Measurements from ENCODE around the gene CCDC167.

CCDC167 gene

DNA sequence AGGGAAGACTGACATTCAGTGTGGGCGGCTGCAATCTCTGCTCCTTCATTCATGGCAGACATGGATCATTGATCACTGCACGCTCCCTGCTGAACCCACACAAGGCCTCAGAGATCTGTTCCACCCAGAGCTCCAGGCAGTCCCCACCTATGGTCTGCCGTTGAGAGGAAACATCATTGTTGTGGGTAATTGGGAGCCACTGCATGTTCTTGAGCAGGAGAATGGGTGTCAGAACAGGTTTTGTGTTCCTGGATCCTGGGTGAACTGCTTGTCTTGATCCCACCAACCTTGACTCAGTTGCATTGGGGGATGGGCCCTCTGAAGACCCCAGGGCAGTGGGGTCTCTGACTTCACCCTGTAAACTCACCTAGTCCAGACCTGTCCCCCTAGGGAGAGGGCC is 23.1 kb upstream of the CCDC167 start:
- TF ChIP-seq GATA2 (IDR thresholded peaks at IDR 0.05; ENCODE audit: low read depth, low read length) (no peak), GATA3 (IDR thresholded peaks at IDR 0.05; ENCODE audit: low read depth, low read length) (no peak)

DNA sequence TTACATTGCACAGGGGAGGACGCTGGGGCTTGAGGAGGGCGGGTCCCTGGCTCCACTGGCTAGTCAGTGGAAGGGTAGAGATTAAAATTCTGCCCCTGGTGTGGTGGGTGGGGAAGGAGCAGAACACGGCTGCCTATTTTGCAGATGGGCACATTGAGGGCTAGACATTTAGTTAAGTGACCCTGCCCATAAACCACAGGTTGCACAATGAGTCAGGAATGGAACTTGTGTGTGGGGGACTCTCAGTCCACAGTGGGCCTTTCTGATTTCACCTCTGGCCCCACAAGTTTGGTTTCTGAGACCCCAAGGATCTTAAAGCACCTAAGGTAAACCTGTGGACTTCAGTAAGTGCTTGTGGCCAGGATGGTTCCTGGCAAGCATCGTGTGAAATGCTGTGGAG is 22.0 kb upstream of the CCDC167 start:
- no peak for TF ChIP-seq GATA2 (IDR thresholded peaks at IDR 0.05; ENCODE audit: low read depth, low read length)
- no peak for TF ChIP-seq GATA3 (IDR thresholded peaks at IDR 0.05; ENCODE audit: low read depth, low read length)

DNA sequence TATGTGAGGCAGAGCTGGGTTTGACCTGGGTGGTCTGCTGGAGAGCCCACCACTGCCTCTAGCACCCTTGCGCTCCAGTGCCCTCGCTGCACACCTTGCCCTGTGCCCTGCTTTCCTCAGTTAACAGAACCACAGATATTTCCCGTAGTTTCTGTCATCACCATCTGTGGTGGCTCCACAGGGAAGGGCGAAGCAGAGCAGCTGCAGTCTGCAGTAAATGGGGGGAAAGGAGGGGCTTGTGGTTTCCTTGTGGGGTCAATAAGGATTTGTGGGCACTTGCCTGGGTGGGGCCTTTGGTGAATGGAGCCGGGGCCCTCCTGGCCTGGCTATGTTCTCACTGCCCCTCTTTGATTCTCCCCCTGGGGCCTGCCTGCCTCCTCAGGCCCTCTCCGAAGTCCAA is 21.2 kb upstream of the CCDC167 start:
- TF ChIP-seq GATA2 (IDR thresholded peaks at IDR 0.05; ENCODE audit: low read depth, low read length) (no peak), GATA3 (IDR thresholded peaks at IDR 0.05; ENCODE audit: low read depth, low read length) (no peak)

DNA sequence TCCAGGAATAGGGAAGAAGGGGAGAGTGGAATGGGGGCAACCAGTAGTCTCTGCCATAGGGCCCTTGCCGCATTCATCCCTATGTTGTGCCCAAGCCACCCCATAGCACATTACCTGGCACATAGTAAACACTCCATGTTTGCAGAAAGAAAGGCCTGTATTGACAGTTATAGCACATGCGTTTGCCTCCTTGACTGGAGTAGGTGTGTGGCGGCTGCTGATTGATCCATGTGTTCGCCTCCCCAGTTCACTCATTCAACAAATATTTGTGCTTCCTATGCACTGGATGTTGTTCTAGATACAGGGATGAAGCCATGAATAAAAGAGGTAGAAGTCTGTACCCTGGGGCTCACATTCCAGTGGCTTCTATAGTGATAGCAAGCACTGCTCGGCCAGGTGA is 19.8 kb upstream of the CCDC167 start:
- TF ChIP-seq GATA3 (IDR thresholded peaks at IDR 0.05; ENCODE audit: low read depth, low read length), result no peak
- TF ChIP-seq GATA2 (IDR thresholded peaks at IDR 0.05; ENCODE audit: low read depth, low read length), result no peak

DNA sequence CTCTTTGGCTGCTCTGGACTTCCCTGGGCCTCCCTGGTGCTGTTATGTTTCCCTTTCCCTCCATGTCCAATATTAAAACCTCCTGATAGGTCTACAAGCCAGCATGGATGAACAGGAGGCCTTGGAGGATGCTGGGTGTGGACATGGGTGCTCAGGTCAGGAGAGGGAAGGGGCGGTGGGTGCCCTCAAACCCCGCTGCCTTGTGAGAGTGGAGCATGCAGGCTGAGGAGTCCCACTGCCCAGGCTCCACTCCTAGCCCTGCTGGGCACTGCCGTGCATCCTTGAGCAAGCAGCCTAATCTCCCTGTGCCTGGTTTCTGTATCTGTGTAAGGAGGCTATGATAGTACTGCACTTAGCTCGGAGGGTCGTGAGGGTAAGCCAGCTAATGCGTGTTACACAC is 18.4 kb upstream of the CCDC167 start:
- TF ChIP-seq GATA2 (IDR thresholded peaks at IDR 0.05; ENCODE audit: low read depth, low read length) (no peak), GATA3 (IDR thresholded peaks at IDR 0.05; ENCODE audit: low read depth, low read length) (no peak)

DNA sequence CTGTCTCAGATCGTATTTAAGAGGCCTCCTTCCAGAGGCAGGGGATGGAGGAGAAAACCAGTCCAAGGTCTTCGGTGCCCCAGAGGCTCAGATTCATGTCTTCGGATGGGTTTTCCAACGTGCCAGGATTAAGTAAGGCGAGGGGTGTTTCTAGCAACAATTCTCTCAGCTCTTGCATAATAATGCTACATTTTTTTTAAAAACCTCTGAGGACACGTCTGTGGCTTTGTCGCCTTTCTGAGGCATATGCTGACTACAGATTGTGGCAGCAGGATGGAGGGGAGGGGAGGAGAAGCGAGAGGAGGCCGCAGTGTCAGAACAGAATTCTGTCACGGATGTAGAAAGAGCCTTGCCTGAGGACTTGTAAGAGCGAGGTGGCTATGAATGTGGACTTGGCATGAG is 17.7 kb upstream of the CCDC167 start:
- TF ChIP-seq GATA3 (IDR thresholded peaks at IDR 0.05; ENCODE audit: low read depth, low read length), result no peak
- no peak for TF ChIP-seq GATA2 (IDR thresholded peaks at IDR 0.05; ENCODE audit: low read depth, low read length)

DNA sequence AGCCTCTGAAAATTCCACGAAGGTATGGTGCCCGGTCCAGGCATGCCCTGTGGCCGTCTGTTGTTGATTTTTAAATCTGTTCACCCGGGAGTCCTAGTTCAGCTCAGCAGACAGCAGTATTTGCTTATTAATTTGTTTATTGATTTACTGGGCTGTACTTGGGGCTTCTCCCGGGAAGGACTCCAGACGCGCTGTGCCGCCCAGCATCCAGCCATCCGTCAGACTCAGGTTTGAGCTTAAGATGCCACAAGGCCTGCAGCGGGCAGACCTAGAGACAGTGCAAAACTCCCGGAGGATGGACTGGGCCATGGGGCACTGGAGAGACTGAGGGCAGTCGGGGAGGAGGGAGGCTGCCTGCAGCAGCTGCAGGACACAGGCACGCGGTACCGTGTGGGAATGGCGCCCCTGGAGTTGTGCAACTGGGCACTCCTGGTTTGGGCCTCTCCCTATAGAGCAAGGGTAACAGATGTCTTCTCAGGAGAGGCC is 17.3 kb upstream of the CCDC167 start:
- no peak for TF ChIP-seq GATA3 (IDR thresholded peaks at IDR 0.05; ENCODE audit: low read depth, low read length)
- TF ChIP-seq GATA2 (IDR thresholded peaks at IDR 0.05; ENCODE audit: low read depth, low read length), result no peak

DNA sequence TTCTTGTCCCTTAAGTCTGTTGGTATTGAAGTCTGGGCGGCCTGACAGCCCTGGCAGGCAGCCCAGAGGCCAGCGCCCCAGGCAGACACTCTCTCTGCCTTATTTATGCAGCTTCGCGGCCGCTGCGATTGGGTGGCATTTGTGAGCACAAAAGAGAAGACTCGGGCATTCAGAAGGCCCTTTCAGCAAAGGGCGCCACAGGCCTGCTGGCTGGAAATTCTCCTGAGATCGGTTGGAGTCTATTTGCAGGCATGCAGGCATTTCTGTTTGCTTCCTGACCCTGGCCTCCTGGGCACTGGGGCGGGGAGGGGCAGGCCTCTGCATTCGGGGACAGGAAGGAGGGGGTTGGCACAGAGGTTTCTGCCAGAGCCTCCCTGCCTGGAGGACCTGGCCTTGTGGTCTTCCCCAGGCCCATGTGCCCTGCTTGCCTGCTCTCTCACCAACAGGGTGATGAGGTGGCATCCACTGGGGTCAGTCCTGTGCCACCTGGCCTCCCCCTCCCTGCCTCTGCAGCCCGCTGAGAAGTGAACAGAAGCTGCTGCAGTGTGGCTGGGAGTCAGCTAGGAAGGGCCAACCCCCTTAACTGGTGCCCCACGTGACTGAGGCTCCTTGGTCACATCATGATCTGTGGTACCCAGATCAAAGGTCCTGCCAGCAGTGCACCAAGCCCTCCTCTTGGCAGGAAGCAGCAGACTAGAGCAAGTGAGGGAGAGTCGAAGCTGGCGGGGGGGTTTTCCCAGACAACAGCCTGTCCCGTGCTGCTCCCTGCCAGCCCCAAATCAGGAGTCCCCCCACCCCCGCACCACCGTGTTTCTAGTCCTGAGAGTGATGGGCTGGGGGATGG is 16.6 kb upstream of the CCDC167 start:
- no peak for TF ChIP-seq GATA3 (IDR thresholded peaks at IDR 0.05; ENCODE audit: low read depth, low read length)

DNA sequence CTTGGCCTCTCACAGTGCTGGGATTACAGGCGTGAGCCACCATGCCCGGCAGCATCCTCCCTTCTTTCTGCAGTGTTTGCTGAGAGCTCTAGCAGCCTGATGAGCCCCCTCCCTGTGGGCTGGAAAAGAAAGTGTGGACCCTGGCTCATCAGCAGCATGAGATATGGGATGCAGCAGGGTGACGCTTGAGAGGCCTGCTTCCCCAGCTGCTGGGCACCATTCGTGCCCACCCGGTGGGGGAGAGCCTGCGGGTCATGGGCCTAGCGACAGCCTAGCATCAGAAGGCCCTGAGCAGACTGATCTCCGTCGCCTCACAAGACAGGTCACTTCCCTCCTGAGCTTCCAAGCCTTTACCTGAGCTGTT is 16.0 kb upstream of the CCDC167 start:
- TF ChIP-seq GATA2 (IDR thresholded peaks at IDR 0.05; ENCODE audit: low read depth, low read length) (no peak), GATA3 (IDR thresholded peaks at IDR 0.05; ENCODE audit: low read depth, low read length) (no peak)

DNA sequence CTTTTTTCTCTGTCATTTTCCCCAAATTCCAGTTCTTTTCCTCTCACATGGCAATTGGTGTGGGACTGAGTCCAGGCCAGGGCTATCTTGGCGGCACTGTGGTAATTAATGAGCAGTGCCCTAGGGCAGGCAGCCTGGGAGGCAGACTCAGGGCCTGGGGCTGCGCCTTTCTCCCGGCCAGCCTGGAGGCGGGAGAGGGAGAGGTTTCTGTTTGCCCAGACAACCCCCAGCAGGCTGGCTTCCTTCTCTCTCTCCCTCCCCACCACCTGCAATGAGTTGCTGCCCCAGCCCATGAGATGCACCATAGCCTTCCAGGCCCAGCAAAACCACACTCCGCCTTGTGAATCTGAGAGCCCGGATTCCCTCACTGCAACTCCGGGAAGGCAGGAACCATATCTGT is 15.1 kb upstream of the CCDC167 start:
- TF ChIP-seq GATA3 (IDR thresholded peaks at IDR 0.05; ENCODE audit: low read depth, low read length) (no peak), GATA2 (IDR thresholded peaks at IDR 0.05; ENCODE audit: low read depth, low read length) (no peak)

DNA sequence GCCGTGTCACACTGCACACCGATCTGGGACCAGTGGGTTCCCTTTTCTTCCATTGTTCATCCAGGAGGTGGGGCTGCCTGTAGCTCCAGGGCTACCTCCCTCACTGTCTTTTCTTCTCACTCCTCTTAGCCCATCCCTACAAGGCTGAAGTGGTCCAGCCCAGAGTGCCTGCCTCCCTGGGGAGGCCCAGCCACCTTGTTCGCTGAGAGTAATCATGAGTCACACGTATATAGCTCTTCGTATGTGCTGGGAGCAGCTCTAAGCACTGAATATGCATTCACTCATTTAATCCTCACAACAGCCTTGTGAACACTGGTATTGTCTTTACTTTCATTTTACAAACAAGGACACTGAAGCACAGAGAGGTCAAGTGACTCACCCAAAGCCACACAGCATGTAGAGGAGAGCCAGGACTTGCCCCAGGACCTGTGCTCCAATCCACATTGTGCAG is 14.7 kb upstream of the CCDC167 start:
- TF ChIP-seq GATA2 (IDR thresholded peaks at IDR 0.05; ENCODE audit: low read depth, low read length), result no peak
- no peak for TF ChIP-seq GATA3 (IDR thresholded peaks at IDR 0.05; ENCODE audit: low read depth, low read length)

DNA sequence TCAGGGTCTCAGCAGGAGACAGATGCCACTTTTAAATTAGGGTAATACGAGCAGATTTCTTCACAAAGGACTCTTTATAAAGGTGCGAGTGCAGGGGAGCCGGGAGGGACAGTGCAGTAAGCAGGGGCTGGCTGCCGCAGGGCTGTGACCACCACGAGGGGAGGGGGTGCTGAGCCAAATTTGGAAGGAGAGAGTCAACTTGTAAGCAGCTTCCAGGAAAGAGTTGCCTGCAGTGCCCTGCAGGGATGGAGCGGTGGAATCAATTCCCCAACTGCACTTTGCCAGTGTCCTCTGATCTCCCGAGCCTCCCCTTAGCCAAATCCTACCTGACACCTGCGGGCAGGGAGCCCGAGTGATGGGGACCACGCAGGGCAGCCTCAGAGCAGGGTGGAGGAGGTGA is 13.9 kb upstream of the CCDC167 start:
- TF ChIP-seq GATA3 (IDR thresholded peaks at IDR 0.05; ENCODE audit: low read depth, low read length) (no peak), GATA2 (IDR thresholded peaks at IDR 0.05; ENCODE audit: low read depth, low read length) (no peak)

DNA sequence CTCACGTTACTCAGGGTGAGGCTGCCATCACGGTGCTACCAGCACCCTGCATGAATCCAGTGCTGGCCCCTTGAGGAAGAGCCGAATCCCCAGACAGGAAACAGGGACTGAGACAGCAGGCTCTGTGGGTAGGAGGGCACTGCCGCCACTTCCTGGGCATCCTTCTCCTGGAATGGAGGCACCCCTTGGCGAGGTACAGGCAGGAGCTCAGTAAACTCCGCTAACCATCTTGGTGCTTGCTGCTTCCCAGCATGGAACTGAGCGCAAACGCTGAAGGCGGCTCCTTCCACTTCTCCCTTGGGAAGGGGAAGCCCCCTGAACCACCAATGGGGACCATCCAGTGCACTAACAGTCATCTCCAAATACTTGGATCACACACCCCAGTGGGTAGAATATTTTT is 13.5 kb upstream of the CCDC167 start:
- TF ChIP-seq GATA3 (IDR thresholded peaks at IDR 0.05; ENCODE audit: low read depth, low read length) (no peak), GATA2 (IDR thresholded peaks at IDR 0.05; ENCODE audit: low read depth, low read length) (no peak)

DNA sequence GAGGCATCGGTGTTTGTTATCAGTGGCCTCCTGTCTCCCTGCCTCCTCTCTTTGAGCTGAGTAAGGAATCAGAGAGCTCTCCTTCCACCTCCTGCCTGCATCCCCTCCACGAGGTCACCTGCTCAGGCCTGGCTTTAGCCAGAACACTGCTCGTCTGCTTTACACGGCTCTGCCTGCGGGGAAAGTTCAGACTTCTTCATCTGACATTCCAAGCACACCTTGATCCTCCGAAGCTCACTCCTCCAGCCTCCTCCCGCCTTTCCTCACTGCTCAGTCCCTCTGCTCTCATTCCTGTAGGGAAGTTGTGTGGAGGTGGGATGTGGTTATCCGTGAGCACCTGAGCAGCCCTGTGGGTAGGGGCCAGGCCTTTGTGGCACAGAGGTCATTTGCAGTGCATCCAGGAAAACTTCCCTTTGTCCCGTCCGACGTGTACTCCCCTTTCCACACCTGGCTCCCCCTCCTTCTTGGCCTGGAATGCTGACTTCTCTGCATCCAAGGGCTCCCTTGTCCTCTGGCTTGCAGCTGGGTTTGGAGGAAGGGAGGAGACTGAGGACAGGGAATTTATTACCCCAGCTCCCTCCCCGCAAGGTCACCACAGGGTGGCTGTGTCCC is 12.8 kb upstream of the CCDC167 start:
- TF ChIP-seq GATA3 (IDR thresholded peaks at IDR 0.05; ENCODE audit: low read depth, low read length) (no peak), GATA2 (IDR thresholded peaks at IDR 0.05; ENCODE audit: low read depth, low read length) (no peak)

DNA sequence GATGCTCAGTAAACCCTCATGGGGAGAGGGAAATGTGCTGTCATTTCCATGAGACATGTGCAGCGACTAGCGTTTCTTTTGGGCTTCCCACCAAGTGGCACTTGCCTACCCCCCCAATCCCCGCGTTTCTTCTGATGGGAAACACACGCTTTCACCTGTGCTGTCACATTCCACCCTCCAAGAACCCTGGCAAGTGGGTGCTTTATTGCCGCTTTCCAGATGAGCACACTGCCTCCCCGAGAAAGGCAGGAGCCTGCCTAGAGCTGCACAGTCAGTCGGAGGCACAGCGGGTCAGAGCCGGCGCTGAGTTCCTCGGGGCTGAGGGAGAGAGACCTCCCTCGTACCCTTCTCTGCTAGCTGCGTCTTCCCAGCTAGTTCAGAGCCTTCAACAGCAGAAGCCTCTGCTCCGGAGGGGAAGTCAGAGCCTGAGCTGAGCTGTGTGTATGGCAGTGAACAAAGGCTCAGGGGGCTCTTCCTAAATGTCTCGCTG is 12.3 kb upstream of the CCDC167 start:
- TF ChIP-seq GATA2 (IDR thresholded peaks at IDR 0.05; ENCODE audit: low read depth, low read length) (no peak), GATA3 (IDR thresholded peaks at IDR 0.05; ENCODE audit: low read depth, low read length) (no peak)
